Psoas muscle (tissue), 8 donors: Measurements from ENCODE around the gene IGLON5. TPM values are rescaled to one million over a fixed set of nuclear protein-coding genes. Genes with fewer than 3 reads are reported as not detected.

Experiments
- ATAC-seq, 4 donors: fragments of 200-7000 bp; cut with Tn5 transposase; one replicate each; pipeline ENCODE4 v1.9.1; 2020; ENCODE audit warnings: moderate library complexity in 3 of 4, mild to moderate bottlenecking in 2 of 4
- DNase-seq, 2 donors: peaks; one replicate each; pipeline ENCODE4 v3.0.0-alpha.2; 2020
- H3K27ac ChIP-seq: fragments of 200-600 bp; one replicate; pipeline ENCODE4 v1.8.0; 2022
- H3K27me3 ChIP-seq, 3 donors: fragments of 200-600 bp in 1 of 3; one replicate each; pipeline versions ENCODE4 v1.6.1 to v1.8.0; 2013 to 2022; ENCODE audit warnings: low read length in 2 of 3, mild to moderate bottlenecking in 2 of 3, moderate library complexity in 1 of 3; ENCODE audit not compliant: insufficient read depth in 3 of 3
- H3K36me3 ChIP-seq, 2 donors: fragments of 200-600 bp in 1 of 2; one replicate each; pipeline versions ENCODE4 v1.6.1 to v1.8.0; 2013 to 2022; ENCODE audit warnings: low read depth in 1 of 2, mild to moderate bottlenecking in 1 of 2, moderate library complexity in 1 of 2; ENCODE audit not compliant: insufficient read depth in 1 of 2
- H3K4me1 ChIP-seq: fragments of 200-600 bp; one replicate; pipeline ENCODE4 v1.8.0; 2022
- H3K4me3 ChIP-seq: fragments of 200-600 bp; one replicate; pipeline ENCODE4 v1.8.0; 2022; ENCODE audit warnings: mild to moderate bottlenecking
- H3K9me3 ChIP-seq: fragments of 200-600 bp; one replicate; pipeline ENCODE4 v1.8.0; 2022
- WGBS, 3 donors: extraction: QIAGEN DNeasy Blood & Tissue Kit; methylation state at CpG; one replicate each; pipeline versions ENCODE4 v1.1.6 to v1.1.7; 2013; 5-methylcytosine and 5-hydroxymethylcytosine counted together
- intact Hi-C, 2 donors: fragments of 100-400 bp; cut with DNase I; formaldehyde crosslinking; loops; one replicate each; pipeline versions ENCODE4 v1.11.0 to v1.14.2; 2022
- polyA plus RNA-seq, 3 donors: library from polyadenylated mRNA; stranded (reverse); fragments of 200-250 nt; gene quantifications; one replicate each; pipeline ENCODE4 v1.2.3, GENCODE V29; 2013
- total RNA-seq, 4 donors: library from RNA; stranded (reverse); fragmentation: NEBNext Ultra II Directional in 2 of 4; extraction: Animal tissue kit (Norgen Biotek cat#: 25700) in 2 of 4; gene quantifications; one replicate each; pipeline versions ENCODE4 v1.2.1 to v1.2.4, GENCODE V29; 2021 to 2023
- TF ChIP-seq, protein P1 (sequence below): fragments of 200-600 bp; IDR thresholded peaks from one replicate; pipeline ENCODE4 v1.8.0; 2022; ENCODE audit warnings: antibody characterized with exemption
- donor health status: healthy with polysubstance abuse.
- donor health status: DM: no; HTN: no; CAD: no; lungs with moderate emphysema.
- donor health status: Bipolar disorder and iron deficiency.
- donor health status: healthy.
- donor health status: DM: yes; HTN: yes; CAD: no.
- donor health status: DM: no; HTN: no; CAD: no.
- donor health status: DM: no; HTN: no; CAD: no.
- donor health status: DM: yes; HTN: yes; CAD: no.

IGLON5 gene
- total and polyA plus RNA-seq, 7 donors, result 0.03 to 0.10 TPM; not detected in 5

GRCh38 chr19:51318687-51319648 lies 7.5 kb downstream of the IGLON5 start:
- intact Hi-C loops, result no loop called here

GRCh38 chr19:51319649-51320279 lies 8.3 kb downstream of the IGLON5 start:
- TF ChIP-seq, protein P1, sequence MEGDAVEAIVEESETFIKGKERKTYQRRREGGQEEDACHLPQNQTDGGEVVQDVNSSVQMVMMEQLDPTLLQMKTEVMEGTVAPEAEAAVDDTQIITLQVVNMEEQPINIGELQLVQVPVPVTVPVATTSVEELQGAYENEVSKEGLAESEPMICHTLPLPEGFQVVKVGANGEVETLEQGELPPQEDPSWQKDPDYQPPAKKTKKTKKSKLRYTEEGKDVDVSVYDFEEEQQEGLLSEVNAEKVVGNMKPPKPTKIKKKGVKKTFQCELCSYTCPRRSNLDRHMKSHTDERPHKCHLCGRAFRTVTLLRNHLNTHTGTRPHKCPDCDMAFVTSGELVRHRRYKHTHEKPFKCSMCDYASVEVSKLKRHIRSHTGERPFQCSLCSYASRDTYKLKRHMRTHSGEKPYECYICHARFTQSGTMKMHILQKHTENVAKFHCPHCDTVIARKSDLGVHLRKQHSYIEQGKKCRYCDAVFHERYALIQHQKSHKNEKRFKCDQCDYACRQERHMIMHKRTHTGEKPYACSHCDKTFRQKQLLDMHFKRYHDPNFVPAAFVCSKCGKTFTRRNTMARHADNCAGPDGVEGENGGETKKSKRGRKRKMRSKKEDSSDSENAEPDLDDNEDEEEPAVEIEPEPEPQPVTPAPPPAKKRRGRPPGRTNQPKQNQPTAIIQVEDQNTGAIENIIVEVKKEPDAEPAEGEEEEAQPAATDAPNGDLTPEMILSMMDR, result no peak
- intact Hi-C loops, result no loop called here
- 56 to 63% (median 60%) methylated on average over 14 of the region's 14 CpGs for WGBS, 3 donors
- Histone ChIP-seq H3K36me3 (no peaks in the 10 kb centered on the region), H3K9me3 (no peaks in the 10 kb centered on the region), H3K27ac (no peak overlapping the region), H3K4me3 (no peak overlapping the region), H3K27me3 (peaks cover 0 to 26% (median 3%) of the 10 kb centered on the region in 3 donors), H3K4me1 (no peaks in the 10 kb centered on the region)
- ATAC-seq (no peak), DNase-seq (no peak)

More at GRCh38 chr19:51318687-51319648, 7.5 kb downstream of the IGLON5 start:
- no peak for ATAC-seq
- Histone ChIP-seq H3K36me3 (no peaks in the 10 kb centered on the region), H3K27me3 (peaks cover 0 to 21% (median 3%) of the 10 kb centered on the region in 3 donors), H3K27ac (no peak overlapping the region), H3K4me1 (no peaks in the 10 kb centered on the region), H3K4me3 (no peak overlapping the region), H3K9me3 (no peaks in the 10 kb centered on the region)
- TF ChIP-seq, protein P1, result no peak
- WGBS, 3 donors, result 53 to 65% (median 56%) methylated on average over 23 of the region's 23 CpGs
- DNase-seq, result no peak

DNA sequence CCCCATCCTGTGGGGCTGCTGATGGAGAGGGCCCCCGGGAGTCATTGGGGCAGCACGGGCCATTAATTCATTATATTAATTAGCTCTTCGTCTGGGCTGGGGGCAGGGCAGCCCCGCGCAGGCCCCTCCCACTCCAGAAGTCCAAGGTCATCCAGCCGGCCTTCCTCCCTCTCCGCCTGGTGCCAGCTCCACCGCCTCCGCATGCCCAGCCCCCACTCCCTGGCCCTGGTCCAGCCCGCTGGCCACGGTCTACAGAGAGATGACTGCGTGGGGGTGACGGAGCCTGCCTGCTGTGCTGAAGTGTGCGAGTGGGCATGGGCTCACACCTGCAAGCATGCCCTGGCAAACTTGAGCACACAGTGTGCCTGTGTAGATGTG lies 8.8 kb downstream of the IGLON5 start:
- no peak for ATAC-seq
- 13 to 16% (median 15%) methylated on average over 12 to 14 of the region's 14 CpGs for WGBS, 3 donors
- Histone ChIP-seq H3K9me3 (no peaks in the 10 kb centered on the region), H3K36me3 (no peaks in the 10 kb centered on the region), H3K27me3 (peaks cover 0 to 26% (median 3%) of the 10 kb centered on the region in 3 donors), H3K4me1 (no peaks in the 10 kb centered on the region), H3K4me3 (no peak overlapping the region), H3K27ac (no peak overlapping the region)
- DNase-seq, result no peak
- intact Hi-C loops, result no loop called here
- TF ChIP-seq, protein P1, result no peak

GRCh38 chr19:51321799-51322198 lies 10.4 kb downstream of the IGLON5 start:
- TF ChIP-seq, protein P1, result no peak
- ATAC-seq (no peak), DNase-seq (no peak)
- Histone ChIP-seq H3K9me3 (no peaks in the 10 kb centered on the region), H3K27me3 (peaks cover 0 to 39% (median 6%) of the 10 kb centered on the region in 3 donors), H3K36me3 (no peaks in the 10 kb centered on the region), H3K27ac (no peak overlapping the region), H3K4me1 (no peaks in the 10 kb centered on the region), H3K4me3 (no peak overlapping the region)
- intact Hi-C loops, result no loop called here
- 74 to 80% (median 75%) methylated on average over 13 to 14 of the region's 14 CpGs for WGBS, 3 donors
